Brain pericyte (primary cell): ENCODE data around the gene SETBP1.

Experiments
- DNase-seq: peaks from one replicate; pipeline ENCODE4 v3.0.0-alpha.2; 2012; ENCODE audit warnings: low read depth, low spot score

SETBP1 gene

GRCh38 chr18:44815108-44815507 is 134.4 kb downstream of the SETBP1 start:
- DNase-seq = no peak

GRCh38 chr18:44816050-44816449 is 135.4 kb downstream of the SETBP1 start:
- no peak for DNase-seq

GRCh38 chr18:44816477-44816876 is 135.8 kb downstream of the SETBP1 start:
- no peak for DNase-seq

DNA sequence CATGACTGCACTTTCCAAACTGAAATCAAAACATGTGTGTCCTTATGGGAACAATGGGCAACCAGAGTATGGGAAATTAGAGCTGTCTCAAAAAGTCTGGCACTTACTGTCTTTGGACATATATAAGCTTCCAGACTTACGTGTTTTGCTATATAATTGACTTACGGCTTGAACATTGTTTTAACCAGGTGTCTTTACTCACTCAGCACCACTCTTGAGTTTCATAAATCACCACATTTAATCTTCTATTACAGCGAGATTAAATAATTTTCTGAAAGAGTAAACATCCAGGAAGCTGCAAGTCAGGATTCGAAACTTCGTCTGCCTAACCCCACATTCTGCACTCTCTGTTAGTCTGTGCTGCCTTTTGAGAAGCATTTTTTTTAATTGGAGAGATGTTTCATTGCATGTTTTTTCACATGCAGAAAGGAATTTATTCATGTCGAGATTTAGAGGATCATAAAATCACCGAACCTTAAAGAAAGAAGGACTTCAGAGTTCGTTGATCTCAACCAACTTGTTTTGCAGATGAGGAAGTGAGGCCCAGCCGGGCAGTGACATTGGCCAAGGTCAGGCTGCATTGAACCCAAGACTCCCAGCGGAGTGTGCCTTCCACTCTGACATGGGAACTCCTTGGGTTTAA is 137.3 kb downstream of the SETBP1 start:
- no peak for DNase-seq

- DNase-seq = no peak
These were observed 138.1 kb downstream of the SETBP1 start for GRCh38 chr18:44818668-44819403.

GRCh38 chr18:44819944-44820510 is 139.3 kb downstream of the SETBP1 start:
- no peak for DNase-seq

DNA sequence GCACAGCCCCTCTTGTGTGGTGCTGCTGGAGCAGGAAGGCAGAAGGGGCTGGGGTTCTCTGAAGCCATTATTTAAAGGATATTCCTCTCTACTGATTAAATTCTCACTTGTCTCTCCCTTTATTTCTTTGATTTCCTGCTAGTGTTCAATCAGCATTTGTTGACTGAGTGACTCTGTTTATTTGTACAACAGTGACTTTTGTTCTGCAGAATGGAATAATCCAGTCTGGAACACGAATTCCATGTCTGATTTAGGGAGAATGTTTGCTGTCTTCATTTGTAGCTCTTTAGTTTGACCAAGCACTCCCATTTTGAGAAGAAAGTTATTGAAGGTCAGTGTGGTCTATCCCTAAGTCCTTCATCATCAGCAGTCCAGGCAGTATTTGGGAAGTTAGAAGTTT is 141.2 kb downstream of the SETBP1 start:
- no peak for DNase-seq

DNA sequence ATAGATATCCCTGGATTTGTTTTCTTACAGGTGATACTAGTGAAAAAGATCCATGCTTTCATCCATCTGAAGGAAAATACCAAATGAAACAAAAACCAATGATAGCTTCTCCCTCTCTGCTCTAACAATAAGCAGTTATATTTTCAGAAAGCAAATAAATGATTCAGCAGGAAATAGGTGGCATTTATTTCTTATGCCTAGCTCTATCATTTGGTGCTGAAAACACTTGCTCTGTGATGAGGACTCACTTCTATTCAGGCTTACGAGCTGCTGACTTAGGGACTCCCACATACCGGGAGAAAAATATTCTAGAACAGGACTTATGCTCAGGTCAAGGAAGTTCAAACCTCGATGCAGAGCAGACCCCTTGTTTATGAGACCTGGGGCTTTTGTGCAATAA is 142.6 kb downstream of the SETBP1 start:
- no peak for DNase-seq

DNA sequence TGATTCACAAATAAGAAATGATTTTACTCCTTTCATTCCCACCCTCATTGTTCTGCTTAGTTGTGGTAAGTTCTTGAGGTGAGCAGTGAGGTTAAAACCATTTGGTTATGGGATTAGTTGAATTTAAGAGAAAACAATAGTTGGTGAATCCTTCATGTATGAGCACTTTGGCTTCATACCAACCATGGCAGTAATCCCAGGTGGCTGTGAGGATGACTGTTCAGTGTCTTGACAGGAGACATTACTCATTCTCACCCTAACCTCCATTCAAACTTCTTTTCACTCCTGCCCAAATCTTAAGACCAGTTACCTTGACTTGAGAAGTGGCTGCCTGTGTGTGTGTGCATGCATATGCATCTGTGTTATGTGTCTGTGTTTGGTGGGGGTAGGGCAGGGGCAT is 143.1 kb downstream of the SETBP1 start:
- DNase-seq = no peak

- no peak for DNase-seq
These were observed 144.2 kb downstream of the SETBP1 start for GRCh38 chr18:44824884-44825283.

DNA sequence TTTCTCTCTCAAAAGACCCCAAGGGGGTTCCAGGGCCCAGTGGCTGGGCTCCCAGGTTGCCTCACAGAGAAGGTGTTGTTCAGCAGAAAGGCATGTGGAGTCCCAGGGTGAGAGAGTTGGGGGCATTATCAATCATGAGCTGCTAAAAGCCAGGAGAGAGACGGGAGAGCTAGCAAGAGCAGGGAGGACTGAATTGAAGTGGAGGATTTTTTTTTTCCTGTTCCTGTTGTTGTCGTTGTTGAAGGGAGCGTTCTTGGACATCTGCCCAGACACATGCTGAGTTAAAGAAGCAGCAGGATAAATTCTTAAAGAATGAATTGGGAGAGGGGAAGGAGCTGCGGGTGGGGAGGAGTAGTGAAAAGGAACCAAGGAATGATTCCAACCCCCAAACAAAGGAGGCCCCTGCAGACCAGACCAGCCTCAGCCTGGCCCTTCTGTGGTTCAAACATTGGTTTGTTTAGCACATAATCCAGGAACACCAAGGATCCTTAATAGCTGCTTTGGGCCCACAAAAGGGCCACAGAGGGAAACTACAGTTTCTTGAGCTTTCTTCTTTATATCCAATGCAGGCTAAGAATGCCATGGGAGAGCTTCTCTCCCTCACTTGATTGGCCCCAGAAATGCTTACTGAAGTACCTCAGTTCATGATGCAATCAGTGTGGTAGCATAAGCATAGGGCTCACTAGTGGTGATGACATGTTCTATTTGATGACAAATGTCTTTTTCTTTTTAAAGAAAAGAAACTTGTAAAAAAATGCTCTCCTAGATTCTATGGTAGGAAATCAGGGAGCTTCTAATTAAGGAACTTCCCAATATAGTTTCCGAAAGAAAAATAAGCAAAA is 146.0 kb downstream of the SETBP1 start:
- DNase-seq = peak; percentile 90

DNA sequence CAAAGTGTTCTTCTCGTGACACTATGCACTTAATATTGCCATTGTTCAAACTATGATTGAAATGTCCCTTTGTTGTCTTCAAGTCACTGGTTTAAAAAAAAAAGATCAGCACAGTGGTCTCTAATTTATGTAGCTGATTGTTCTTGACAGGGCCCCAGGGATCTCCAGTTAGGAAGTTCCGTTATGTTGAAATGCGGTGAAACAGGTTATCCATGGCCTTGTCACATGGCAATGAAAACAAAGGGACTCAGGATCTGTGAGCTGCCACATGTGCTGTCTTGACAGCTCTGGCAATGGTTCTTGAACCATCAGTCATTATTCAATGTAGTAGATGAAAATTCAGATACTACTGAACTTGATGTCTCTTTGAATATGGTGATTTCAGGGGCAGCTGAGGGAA is 147.4 kb downstream of the SETBP1 start:
- DNase-seq = no peak

- DNase-seq = no peak
These were observed 149.9 kb downstream of the SETBP1 start for GRCh38 chr18:44830581-44830980.

GRCh38 chr18:44833786-44834185 is 153.1 kb downstream of the SETBP1 start:
- DNase-seq = no peak

GRCh38 chr18:44834867-44835469 is 154.3 kb downstream of the SETBP1 start:
- no peak for DNase-seq

DNA sequence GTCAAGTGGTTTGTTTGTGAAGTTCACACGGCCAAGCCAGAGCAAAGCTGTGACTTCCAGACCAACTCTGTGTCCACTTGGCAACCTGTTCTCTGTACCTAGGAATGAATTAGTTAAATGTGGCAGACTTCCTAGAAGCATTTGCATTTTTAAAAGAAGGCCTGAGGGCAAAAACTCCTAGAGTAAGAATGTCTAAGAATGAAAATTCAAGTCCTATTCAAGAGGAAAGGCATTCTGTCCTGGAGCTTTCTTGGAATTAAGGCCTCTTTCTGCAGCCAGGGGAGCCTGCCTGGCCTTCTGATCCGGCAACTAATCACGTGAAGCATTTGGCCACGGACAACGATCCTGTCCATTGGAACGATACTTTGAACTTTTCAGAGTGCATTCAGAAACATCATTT is 155.0 kb downstream of the SETBP1 start:
- DNase-seq = no peak

- DNase-seq = no peak
These were observed 155.6 kb downstream of the SETBP1 start for GRCh38 chr18:44836263-44836662.

DNA sequence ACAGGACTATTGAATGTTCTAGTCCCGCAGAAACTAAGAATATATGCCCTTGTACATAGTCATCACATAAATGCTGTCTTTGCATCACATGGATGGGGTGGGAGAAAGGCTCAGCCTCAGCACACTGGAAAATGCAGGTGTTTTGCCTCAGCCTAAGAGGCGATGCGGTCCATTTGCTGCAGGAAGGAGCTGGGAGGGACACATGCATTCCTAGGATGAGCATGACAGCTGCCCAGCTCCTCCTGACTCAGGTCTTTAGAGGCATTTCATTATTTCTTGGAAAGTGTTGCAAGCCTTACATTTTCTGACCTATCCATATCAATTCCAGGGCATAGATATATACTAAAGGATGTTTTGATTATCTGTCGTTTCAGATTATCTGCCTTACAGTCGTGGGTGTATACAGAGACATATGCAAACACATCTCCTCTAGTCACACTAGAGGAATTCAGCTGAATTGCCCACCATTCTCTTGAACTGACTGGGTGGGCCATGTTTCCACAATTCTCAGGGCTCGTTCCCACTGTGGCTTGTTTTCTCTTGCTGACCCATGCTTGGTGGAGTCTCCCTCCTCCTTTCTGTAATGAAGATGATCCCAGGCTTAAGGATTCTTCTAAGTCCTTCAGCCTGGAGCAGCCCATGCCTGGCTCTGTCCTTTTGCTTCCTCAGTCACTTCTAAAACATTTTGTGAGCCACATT is 156.9 kb downstream of the SETBP1 start:
- DNase-seq = no peak

- peak; percentile 24 for DNase-seq
These were observed 158.4 kb downstream of the SETBP1 start for GRCh38 chr18:44838971-44839666.

DNA sequence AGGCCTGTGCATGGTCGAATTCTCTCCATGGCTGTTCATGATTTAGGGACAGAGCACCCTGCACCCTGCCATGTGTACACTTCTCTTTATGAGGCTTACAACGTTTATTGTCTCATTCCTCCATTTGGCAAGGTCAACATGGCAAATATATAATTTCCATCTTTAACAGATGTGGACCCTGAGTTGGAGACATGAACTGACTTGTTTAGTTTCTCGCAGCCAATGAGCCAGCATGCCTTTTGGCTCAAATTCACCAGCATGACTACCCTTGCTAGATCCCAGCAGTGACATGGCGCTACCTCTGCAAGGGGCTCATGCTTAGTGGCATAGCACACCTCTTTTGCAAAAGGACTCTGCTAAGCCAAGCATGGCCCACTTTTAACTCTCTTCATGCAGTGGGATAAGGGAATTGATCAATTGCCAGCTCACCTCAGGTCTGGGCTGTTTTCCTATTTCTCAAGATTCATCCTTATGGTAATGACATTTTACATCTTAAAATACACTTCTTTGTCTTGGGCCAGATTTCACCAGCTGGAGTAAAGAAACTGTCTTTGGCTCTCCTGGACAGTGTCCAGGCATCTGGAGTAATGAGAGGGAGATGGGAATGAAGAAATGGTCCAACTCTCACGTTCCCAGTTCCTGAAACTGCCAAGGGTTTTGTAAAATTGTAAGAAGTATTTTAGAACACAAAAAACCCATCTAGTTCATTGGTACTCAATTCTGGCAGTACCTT is 159.5 kb downstream of the SETBP1 start:
- no peak for DNase-seq
